OCI-LY7 (cell line): ENCODE measurements around the gene TPPP3.

Source experiments
- EZH2phosphoT487 ChIP-seq: fragments of 200-600 bp; sonication (generic); IDR thresholded peaks from 2 replicates; pipeline ENCODE4 v1.6.1; 2018; ENCODE audit warnings: low read depth, borderline replicate concordance, mild to moderate bottlenecking, mixed run types, antibody characterized with exemption, low read length, moderate library complexity, mixed read lengths
- TF ChIP-seq, protein P1 (sequence below): fragments of 200-600 bp; sonication (generic); conservative IDR thresholded peaks from 2 replicates; pipeline ENCODE4 v1.5.1; 2014; ENCODE audit warnings: mild to moderate bottlenecking, antibody characterized with exemption, low read length, moderate library complexity, mixed read lengths

DNA sequence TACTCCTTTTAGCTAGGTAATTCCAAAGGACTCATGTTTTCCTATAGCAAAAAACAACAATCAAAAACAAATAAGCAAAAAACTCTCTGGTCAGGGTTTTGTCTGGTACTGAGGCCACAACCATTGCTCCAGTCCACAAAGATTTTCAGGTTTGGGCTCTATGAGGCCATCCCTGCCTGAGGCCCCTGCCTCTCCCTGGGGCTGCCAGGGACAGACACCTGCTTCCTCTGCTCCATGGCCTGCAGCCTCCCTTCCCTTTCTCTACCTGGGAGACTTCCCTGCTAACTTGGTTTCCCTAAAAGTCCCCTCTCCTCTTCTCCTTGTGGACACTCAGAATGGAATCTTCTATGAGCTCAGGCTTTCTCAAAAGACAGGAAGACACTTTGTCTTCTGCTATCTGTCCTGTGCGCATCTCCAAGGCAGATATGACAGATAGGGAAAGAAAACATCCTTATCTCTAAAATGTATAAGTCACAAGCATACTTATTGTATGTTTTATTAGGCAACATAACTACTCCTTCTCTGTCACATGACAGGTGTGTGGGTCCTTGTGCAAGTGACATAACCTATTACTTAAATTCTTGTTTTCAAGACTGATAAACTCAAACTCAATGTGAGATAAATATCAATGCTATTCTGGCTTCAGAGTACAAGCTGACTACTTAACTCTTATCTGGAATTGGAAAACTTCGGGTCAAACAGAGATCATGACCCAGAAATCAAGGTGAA is 24.2 kb upstream of the TPPP3 start:
- TF ChIP-seq, protein P1, sequence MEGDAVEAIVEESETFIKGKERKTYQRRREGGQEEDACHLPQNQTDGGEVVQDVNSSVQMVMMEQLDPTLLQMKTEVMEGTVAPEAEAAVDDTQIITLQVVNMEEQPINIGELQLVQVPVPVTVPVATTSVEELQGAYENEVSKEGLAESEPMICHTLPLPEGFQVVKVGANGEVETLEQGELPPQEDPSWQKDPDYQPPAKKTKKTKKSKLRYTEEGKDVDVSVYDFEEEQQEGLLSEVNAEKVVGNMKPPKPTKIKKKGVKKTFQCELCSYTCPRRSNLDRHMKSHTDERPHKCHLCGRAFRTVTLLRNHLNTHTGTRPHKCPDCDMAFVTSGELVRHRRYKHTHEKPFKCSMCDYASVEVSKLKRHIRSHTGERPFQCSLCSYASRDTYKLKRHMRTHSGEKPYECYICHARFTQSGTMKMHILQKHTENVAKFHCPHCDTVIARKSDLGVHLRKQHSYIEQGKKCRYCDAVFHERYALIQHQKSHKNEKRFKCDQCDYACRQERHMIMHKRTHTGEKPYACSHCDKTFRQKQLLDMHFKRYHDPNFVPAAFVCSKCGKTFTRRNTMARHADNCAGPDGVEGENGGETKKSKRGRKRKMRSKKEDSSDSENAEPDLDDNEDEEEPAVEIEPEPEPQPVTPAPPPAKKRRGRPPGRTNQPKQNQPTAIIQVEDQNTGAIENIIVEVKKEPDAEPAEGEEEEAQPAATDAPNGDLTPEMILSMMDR = no peak
- no peak for TF ChIP-seq EZH2phosphoT487
